HUES6 (cell line): ENCODE results near the gene CD6.
"Not testable (repeated sequence)": the region's sequence is repeated elsewhere in the genome, so short reads cannot be mapped to it uniquely, and the experiment has no call there.

Source experiments
- H3K27ac ChIP-seq: 2 replicates; pipeline ENCODE4 v1.7.0; 2013; ENCODE audit warnings: low read depth, mild to moderate bottlenecking, low read length, inconsistent platforms
- H3K27me3 ChIP-seq: 2 replicates; pipeline ENCODE4 v1.6.1; 2013; ENCODE audit warnings: low read length; ENCODE audit not compliant: control insufficient read depth, insufficient read depth
- H3K36me3 ChIP-seq: 2 replicates; pipeline ENCODE4 v1.6.1; 2013; ENCODE audit warnings: low read length; ENCODE audit not compliant: control insufficient read depth, insufficient read depth
- H3K4me1 ChIP-seq: 2 replicates; pipeline ENCODE4 v1.6.1; 2013; ENCODE audit warnings: low read length; ENCODE audit not compliant: control insufficient read depth, insufficient read depth
- H3K4me3 ChIP-seq: 2 replicates; pipeline ENCODE4 v1.5.1; 2013; ENCODE audit warnings: low read depth, low read length
- H3K9ac ChIP-seq: one replicate; pipeline ENCODE4 v1.6.1; 2013; ENCODE audit warnings: mild to moderate bottlenecking, low read length
- H3K9me3 ChIP-seq: 2 replicates; pipeline ENCODE4 v1.6.1; 2013; ENCODE audit warnings: low read depth, low read length; ENCODE audit not compliant: control insufficient read depth, insufficient read depth

Gene CD6

DNA sequence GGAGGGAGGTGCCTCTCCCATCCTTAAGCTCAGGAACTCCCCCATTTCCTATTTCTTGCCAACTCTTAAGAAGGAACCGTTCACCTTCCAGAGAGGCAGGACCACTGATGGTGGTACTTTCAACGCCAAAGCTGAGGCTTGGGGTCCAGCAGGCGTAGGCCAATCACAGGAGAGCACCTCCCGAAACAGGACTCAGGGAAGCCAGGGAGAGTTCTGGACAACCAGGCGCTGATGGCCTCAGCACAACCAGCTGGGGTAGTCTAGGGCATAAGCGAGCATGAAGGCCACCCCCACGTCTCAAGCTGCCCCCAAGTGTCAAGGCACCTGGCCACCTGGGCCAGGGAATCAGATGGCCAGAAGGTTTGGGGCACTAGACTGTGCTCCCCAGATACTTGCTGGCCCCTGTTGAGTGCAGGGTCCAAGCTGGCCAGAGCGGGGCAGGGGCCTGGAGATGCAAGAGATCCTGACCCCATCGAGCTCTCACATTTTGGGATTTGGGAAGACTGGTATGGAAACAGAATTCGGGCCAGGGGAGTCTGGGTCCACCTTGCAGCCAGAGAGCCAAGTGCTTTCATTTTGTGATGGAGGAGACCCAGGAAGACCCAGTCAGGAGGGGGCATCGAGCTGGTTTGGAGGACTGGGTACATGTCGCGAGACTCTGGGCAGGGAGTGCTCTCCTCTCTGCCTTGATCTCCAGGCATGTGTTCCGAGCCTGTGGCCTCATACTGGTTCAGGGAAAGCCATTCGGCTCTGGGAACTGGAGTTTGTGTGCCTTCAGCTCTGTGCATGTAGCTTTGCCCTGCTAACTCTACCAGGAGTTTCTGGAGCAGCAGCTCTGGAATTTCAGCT is 926 bp downstream of the CD6 start:
- H3K27ac ChIP-seq = no peak overlapping the region
- H3K4me3 ChIP-seq = no peak overlapping the region
- H3K9me3 ChIP-seq = no peaks in the 10 kb centered on the region
- H3K4me1 ChIP-seq = no peaks in the 10 kb centered on the region
- H3K9ac ChIP-seq = no peak overlapping the region
- H3K27me3 ChIP-seq = peaks cover 9% of the 10 kb centered on the region; the same call in 1 of the 2 replicates
- H3K36me3 ChIP-seq = no peaks in the 10 kb centered on the region

GRCh38 chr11:60973699-60974098 is 2.2 kb downstream of the CD6 start:
- no peak overlapping the region for H3K9ac ChIP-seq
- no peak overlapping the region for H3K4me3 ChIP-seq
- H3K4me1 ChIP-seq = no peaks in the 10 kb centered on the region
- peaks cover 9% of the 10 kb centered on the region; the same call in 1 of the 2 replicates for H3K27me3 ChIP-seq
- H3K27ac ChIP-seq = no peak overlapping the region
- no peaks in the 10 kb centered on the region for H3K9me3 ChIP-seq
- H3K36me3 ChIP-seq = no peaks in the 10 kb centered on the region

- H3K27ac ChIP-seq, H3K4me1 ChIP-seq, H3K36me3 ChIP-seq, H3K4me3 ChIP-seq, H3K27me3 ChIP-seq, H3K9ac ChIP-seq, H3K9me3 ChIP-seq: not testable (repeated sequence)
Observed at GRCh38 chr11:60974316-60974715, 2.8 kb downstream of the CD6 start.

DNA sequence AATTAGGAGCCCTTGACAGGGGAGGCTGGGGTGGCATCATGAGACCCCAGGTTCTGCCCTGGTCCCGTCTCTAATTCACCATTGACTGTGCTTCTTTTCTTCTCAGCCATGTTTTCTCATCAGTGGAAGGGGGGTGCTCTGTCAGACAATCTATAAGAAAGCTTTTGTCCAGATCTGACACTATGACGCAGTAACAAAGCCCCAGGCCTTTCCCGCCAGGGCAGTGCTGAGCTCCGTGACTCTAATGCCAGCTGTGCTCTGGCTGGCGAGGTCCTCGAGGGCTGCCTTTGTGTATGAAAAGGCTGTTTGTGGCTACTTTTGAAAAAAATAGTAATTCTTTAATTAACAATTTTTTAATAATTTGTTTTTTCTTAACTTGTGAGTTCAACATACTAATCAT is 3.2 kb downstream of the CD6 start:
- Histone ChIP-seq H3K36me3 (no peaks in the 10 kb centered on the region), H3K9ac (no peak overlapping the region), H3K4me3 (no peak overlapping the region), H3K27ac (no peak overlapping the region), H3K9me3 (no peaks in the 10 kb centered on the region), H3K27me3 (peaks cover 9% of the 10 kb centered on the region; the same call in 1 of the 2 replicates), H3K4me1 (no peaks in the 10 kb centered on the region)

DNA sequence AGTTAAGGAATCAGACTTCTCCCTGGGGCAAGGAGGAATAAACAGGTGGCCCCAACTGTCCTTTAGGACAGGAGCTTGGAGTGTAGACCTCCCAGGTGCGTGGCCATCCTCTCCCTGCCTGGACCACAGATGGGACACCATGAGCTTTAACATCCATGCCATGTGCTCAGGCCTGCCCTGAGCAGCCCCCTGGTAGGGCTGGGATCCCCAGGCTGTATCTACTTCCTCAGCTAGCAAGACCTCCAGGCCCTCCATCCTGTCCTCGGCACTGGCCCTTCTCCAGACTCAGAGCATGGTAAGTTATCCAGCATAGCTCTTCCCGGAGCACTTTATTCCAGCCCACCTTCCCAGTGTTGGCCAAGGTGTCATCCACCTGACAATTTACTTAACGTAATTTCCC is 5.7 kb downstream of the CD6 start:
- Histone ChIP-seq H3K27me3 (peaks cover 5% of the 10 kb centered on the region; the same call in 1 of the 2 replicates), H3K27ac (no peak overlapping the region), H3K9me3 (no peaks in the 10 kb centered on the region), H3K9ac (no peak overlapping the region), H3K4me3 (no peak overlapping the region), H3K36me3 (no peaks in the 10 kb centered on the region), H3K4me1 (no peaks in the 10 kb centered on the region)

DNA sequence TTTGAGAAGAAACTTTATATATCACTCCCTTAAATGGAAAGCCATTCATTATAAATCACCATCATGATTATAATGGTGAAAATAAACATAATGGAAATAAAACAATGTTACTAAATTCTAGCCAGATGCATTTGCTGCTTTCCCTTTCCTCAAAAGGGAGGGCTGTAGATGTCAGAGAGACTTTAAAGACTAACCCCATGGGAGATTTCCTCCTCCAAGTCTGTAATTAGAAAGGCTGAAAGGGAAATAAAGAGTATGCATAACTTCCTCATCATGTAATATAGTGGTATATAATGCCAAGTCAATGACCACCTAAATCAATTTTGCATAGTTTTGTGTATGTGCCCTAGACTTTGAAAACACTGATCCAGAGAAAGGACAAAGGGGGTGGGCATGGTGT is 6.4 kb downstream of the CD6 start:
- H3K9me3 ChIP-seq = no peaks in the 10 kb centered on the region
- H3K4me3 ChIP-seq = no peak overlapping the region
- no peak overlapping the region for H3K27ac ChIP-seq
- H3K9ac ChIP-seq = no peak overlapping the region
- no peaks in the 10 kb centered on the region for H3K4me1 ChIP-seq
- peaks cover 3% of the 10 kb centered on the region; the same call in 1 of the 2 replicates for H3K27me3 ChIP-seq
- H3K36me3 ChIP-seq = no peaks in the 10 kb centered on the region

GRCh38 chr11:60978546-60979380 is 7.3 kb downstream of the CD6 start:
- no peaks in the 10 kb centered on the region for H3K4me1 ChIP-seq
- peaks cover 2% of the 10 kb centered on the region; the same call in 1 of the 2 replicates for H3K27me3 ChIP-seq
- H3K9ac ChIP-seq = no peak overlapping the region
- H3K9me3 ChIP-seq = no peaks in the 10 kb centered on the region
- H3K27ac ChIP-seq = no peak overlapping the region
- no peak overlapping the region for H3K4me3 ChIP-seq
- no peaks in the 10 kb centered on the region for H3K36me3 ChIP-seq

DNA sequence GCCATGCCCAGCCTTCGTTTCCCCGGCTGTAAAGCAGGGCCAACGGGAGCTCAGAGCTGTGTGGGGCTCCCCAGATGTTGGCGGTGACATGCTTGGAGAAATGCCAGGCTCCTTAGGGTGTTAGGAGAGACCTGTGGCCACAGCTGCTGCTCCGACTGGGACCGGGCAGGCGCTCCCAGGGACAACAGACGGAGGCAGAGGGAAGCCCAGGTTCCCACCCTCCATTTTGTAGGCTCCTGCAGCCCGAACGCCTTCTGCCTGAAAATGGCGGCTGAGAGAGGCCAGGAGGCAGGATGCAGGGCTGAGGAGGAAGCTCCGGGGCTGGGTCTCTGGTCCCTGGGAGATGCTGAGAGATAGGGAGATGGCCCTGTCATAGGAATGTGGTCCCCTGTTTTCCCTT is 10.0 kb downstream of the CD6 start:
- Histone ChIP-seq H3K4me3 (no peak overlapping the region), H3K9me3 (no peaks in the 10 kb centered on the region), H3K27ac (no peak overlapping the region), H3K4me1 (no peaks in the 10 kb centered on the region), H3K27me3 (no peaks in the 10 kb centered on the region; the same call in 1 of the 2 replicates), H3K36me3 (no peaks in the 10 kb centered on the region), H3K9ac (no peak overlapping the region)

GRCh38 chr11:60982184-60982583 is 10.7 kb downstream of the CD6 start:
- H3K9me3 ChIP-seq = no peaks in the 10 kb centered on the region
- no peak overlapping the region for H3K4me3 ChIP-seq
- no peaks in the 10 kb centered on the region for H3K36me3 ChIP-seq
- H3K27me3 ChIP-seq = no peaks in the 10 kb centered on the region; the same call in 1 of the 2 replicates
- H3K27ac ChIP-seq = no peak overlapping the region
- H3K4me1 ChIP-seq = no peaks in the 10 kb centered on the region
- H3K9ac ChIP-seq = no peak overlapping the region

GRCh38 chr11:60984149-60984548 is 12.7 kb downstream of the CD6 start:
- no peak overlapping the region for H3K9ac ChIP-seq
- H3K27me3 ChIP-seq = 0 out of 2 replicates have a peak, but pooled peaks cover under 1% of the 10 kb centered on the region
- H3K4me1 ChIP-seq = no peaks in the 10 kb centered on the region
- no peaks in the 10 kb centered on the region for H3K36me3 ChIP-seq
- no peak overlapping the region for H3K27ac ChIP-seq
- no peak overlapping the region for H3K4me3 ChIP-seq
- no peaks in the 10 kb centered on the region for H3K9me3 ChIP-seq

- H3K4me1 ChIP-seq = no peaks in the 10 kb centered on the region
- H3K9ac ChIP-seq = no peak overlapping the region
- peaks cover 5% of the 10 kb centered on the region; the same call in 1 of the 2 replicates for H3K27me3 ChIP-seq
- H3K36me3 ChIP-seq = no peaks in the 10 kb centered on the region
- no peak overlapping the region for H3K27ac ChIP-seq
- H3K4me3 ChIP-seq = no peak overlapping the region
- no peaks in the 10 kb centered on the region for H3K9me3 ChIP-seq
Observed at GRCh38 chr11:60984636-60985035, 13.2 kb downstream of the CD6 start.
